ENCODE data around the gene TRAT1. TPM values are rescaled to one million over a fixed set of nuclear protein-coding genes. Genes with fewer than 3 reads are reported as not detected.

TRAT1 gene
- total RNA-seq, 1 experiment from 2014 or later: not detected

GRCh38 chr3:108883373-108883772, 60.8 kb downstream of the TRAT1 start:
- no TSS peak for BruUV-seq (replicated peaks)
- Histone ChIP-seq H3K4me3 (ENCODE audit: low read depth, low read length, poor library complexity, severe bottlenecking) (no peak overlapping the region), H3K36me3 (ENCODE audit: insufficient read depth, low read length, poor library complexity, severe bottlenecking) (no peaks in the 10 kb centered on the region), H3K9me3 (ENCODE audit: low read depth, low read length, poor library complexity, severe bottlenecking) (no peaks in the 10 kb centered on the region), H3K27ac (ENCODE audit: low read depth, low read length, poor library complexity, severe bottlenecking) (no peak overlapping the region), H3K4me1 (ENCODE audit: insufficient read depth, low read length, poor library complexity, severe bottlenecking) (no peaks in the 10 kb centered on the region), H3K27me3 (replicated peaks; ENCODE audit: insufficient read depth, low read depth, low read length, poor library complexity) (no peaks in the 10 kb centered on the region)
- DNase-seq (ENCODE audit: low spot score): no peak
- TF ChIP-seq CTCF (conservative IDR thresholded peaks at IDR 0.05; ENCODE audit: low read depth, low read length): no peak
- TF ChIP-seq EZH2 (IDR thresholded peaks at IDR 0.05; ENCODE audit: borderline replicate concordance, low read depth, low read length, poor library complexity, severe bottlenecking): no peak
- POLR2A ChIA-PET (ENCODE audit: low non-redundant PET): no interaction called here
- CTCF ChIA-PET: no interaction called here
- intact Hi-C loops (cut with micrococcal nuclease; ENCODE audit: unreplicated experiment): no loop called here

DNA sequence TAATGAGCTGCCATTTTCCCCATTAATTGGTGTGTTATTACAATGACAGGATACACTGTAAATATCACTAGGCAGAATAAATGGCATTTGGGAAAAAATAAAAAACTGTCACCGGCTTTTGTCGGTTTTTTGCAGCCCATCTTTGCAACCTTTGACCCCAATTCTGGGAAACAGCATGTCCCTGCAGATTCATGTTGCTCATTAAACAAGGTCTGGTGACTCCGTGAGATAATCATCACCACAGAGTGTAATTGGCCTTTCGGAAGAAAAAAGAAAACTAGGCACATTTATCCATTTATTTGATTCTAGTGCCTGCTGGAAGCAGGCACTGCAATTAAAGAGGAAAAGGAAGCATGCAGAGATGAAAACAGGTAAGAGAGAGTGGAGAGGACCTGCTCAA, 64.5 kb downstream of the TRAT1 start:
- no TSS peak for BruUV-seq (replicated peaks)
- ChIA-PET POLR2A (ENCODE audit: low non-redundant PET) (no interaction called here), CTCF (no interaction called here)
- intact Hi-C loops (cut with micrococcal nuclease; ENCODE audit: unreplicated experiment): no loop called here
- Histone ChIP-seq H3K4me1 (ENCODE audit: insufficient read depth, low read length, poor library complexity, severe bottlenecking) (no peaks in the 10 kb centered on the region), H3K36me3 (ENCODE audit: insufficient read depth, low read length, poor library complexity, severe bottlenecking) (no peaks in the 10 kb centered on the region), H3K27ac (ENCODE audit: low read depth, low read length, poor library complexity, severe bottlenecking) (no peak overlapping the region), H3K9me3 (ENCODE audit: low read depth, low read length, poor library complexity, severe bottlenecking) (no peaks in the 10 kb centered on the region), H3K27me3 (replicated peaks; ENCODE audit: insufficient read depth, low read depth, low read length, poor library complexity) (no peaks in the 10 kb centered on the region), H3K4me3 (ENCODE audit: low read depth, low read length, poor library complexity, severe bottlenecking) (no peak overlapping the region)
- TF ChIP-seq CTCF (conservative IDR thresholded peaks at IDR 0.05; ENCODE audit: low read depth, low read length) (no peak), EZH2 (IDR thresholded peaks at IDR 0.05; ENCODE audit: borderline replicate concordance, low read depth, low read length, poor library complexity, severe bottlenecking) (no peak)
- DNase-seq (ENCODE audit: low spot score): no peak

GRCh38 chr3:108887777-108888176, 65.2 kb downstream of the TRAT1 start:
- Histone ChIP-seq H3K9me3 (ENCODE audit: low read depth, low read length, poor library complexity, severe bottlenecking) (no peaks in the 10 kb centered on the region), H3K4me1 (ENCODE audit: insufficient read depth, low read length, poor library complexity, severe bottlenecking) (no peaks in the 10 kb centered on the region), H3K36me3 (ENCODE audit: insufficient read depth, low read length, poor library complexity, severe bottlenecking) (no peaks in the 10 kb centered on the region), H3K27me3 (replicated peaks; ENCODE audit: insufficient read depth, low read depth, low read length, poor library complexity) (no peaks in the 10 kb centered on the region), H3K27ac (ENCODE audit: low read depth, low read length, poor library complexity, severe bottlenecking) (no peak overlapping the region), H3K4me3 (ENCODE audit: low read depth, low read length, poor library complexity, severe bottlenecking) (no peak overlapping the region)
- ChIA-PET CTCF (no interaction called here), POLR2A (ENCODE audit: low non-redundant PET) (no interaction called here)
- no peak for DNase-seq (ENCODE audit: low spot score)
- intact Hi-C loops (cut with micrococcal nuclease; ENCODE audit: unreplicated experiment): no loop called here
- no TSS peak for BruUV-seq (replicated peaks)
- TF ChIP-seq CTCF (conservative IDR thresholded peaks at IDR 0.05; ENCODE audit: low read depth, low read length): no peak
- TF ChIP-seq EZH2 (IDR thresholded peaks at IDR 0.05; ENCODE audit: borderline replicate concordance, low read depth, low read length, poor library complexity, severe bottlenecking): no peak
